ENCODE results near the gene OPN3. TPM values are rescaled to one million over a fixed set of nuclear protein-coding genes. Genes with fewer than 3 reads are reported as not detected.

Gene OPN3
- polyA plus RNA-seq, 4 donors: 42.1 to 60.8 (median 52.9) TPM

Other genes starting within 250 kb of the OPN3 start
- 100 to 1,000 TPM in 3 of 4 donors, 10 to 100 TPM in 1; 97.9 to 114 (median 109) TPM for gene FH, start 120.6 kb downstream of the OPN3 start, polyA plus RNA-seq (ENCODE audit: insufficient read length in 4 of 4)
- 10 to 100 TPM; 18.7 to 30.9 (median 22.3) TPM for gene KMO, start 108.0 kb downstream of the OPN3 start, polyA plus RNA-seq (ENCODE audit: insufficient read length in 4 of 4)
- 10 to 100 TPM; 21.8 to 28.8 (median 26.5) TPM for gene CHML, start within 50 bp of the OPN3 start, polyA plus RNA-seq (ENCODE audit: insufficient read length in 4 of 4)
- gene WDR64, start 11.9 kb upstream of the OPN3 start, polyA plus RNA-seq (ENCODE audit: insufficient read length in 4 of 4): under 1 TPM; 0.25 to 0.53 (median 0.37) TPM
- gene EXO1, start 207.8 kb upstream of the OPN3 start, polyA plus RNA-seq (ENCODE audit: insufficient read length in 4 of 4): 10 to 100 TPM; 10.6 to 14.0 (median 13.2) TPM

All from right renal pelvis (tissue), 4 donors.